Measurements from ENCODE around the gene NHP2.

DNA sequence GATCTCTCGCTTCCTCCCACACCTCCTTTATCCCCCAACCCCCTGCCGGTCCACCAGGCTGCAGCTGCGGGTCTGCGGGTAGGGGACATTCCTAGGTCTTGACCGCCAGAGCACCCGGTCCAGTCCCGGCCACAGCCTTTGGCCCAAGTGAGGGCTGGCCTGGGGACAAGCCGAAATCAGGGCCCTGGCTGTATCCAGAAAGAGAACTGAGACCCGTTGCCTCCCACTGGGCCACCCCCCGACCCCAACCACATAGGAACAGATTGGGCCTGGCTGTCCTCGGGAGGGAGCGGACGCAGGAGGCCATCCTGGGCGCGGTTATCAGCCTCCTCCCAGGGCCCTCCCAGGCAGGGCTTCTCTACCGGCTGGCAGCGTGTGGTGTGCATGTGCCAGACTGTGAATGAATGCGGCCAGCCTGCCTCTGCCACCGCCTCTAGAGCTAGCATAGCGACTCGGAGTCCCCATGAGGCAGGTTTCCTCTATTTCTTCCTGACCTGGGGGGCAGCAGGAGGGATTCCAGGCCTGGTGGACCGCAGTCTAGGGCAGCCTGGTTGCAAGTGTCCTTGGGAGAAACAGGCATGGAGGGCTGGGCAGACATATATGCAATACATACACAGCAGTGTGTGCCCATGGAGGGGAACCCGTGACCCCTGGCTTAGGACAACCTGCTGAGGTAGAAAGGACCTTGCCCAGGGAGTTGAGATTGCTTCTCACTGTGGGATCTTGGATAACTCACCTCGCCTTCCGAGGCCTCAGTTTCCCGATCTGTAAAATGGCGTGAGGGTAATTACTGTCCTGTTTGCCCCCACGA, 39.2 kb downstream of the NHP2 start:
- TF ChIP-seq POLR2A (IDR thresholded peaks at IDR 0.05) (no peak), EP300 (IDR thresholded peaks at IDR 0.05) (no peak), POLR2AphosphoS5 (IDR thresholded peaks at IDR 0.05) (no peak)
- TF ChIP-seq, protein P1, sequence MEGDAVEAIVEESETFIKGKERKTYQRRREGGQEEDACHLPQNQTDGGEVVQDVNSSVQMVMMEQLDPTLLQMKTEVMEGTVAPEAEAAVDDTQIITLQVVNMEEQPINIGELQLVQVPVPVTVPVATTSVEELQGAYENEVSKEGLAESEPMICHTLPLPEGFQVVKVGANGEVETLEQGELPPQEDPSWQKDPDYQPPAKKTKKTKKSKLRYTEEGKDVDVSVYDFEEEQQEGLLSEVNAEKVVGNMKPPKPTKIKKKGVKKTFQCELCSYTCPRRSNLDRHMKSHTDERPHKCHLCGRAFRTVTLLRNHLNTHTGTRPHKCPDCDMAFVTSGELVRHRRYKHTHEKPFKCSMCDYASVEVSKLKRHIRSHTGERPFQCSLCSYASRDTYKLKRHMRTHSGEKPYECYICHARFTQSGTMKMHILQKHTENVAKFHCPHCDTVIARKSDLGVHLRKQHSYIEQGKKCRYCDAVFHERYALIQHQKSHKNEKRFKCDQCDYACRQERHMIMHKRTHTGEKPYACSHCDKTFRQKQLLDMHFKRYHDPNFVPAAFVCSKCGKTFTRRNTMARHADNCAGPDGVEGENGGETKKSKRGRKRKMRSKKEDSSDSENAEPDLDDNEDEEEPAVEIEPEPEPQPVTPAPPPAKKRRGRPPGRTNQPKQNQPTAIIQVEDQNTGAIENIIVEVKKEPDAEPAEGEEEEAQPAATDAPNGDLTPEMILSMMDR (IDR thresholded peaks at IDR 0.05) = no peak
